ENCODE data around the gene ARRDC5. TPM values are rescaled to one million over a fixed set of nuclear protein-coding genes. Genes with fewer than 3 reads are reported as not detected.

Gene ARRDC5
- total and polyA plus RNA-seq, 11 donors, result 0.04 to 0.70 (median 0.43) TPM; not detected in 8

GRCh38 chr19:4937060-4937459, 34.4 kb upstream of the ARRDC5 start:
- ATAC-seq, result no peak
- Histone ChIP-seq H3K27me3 (no peaks in the 10 kb centered on the region), H3K36me3 (no peaks in the 10 kb centered on the region), H3K27ac (no peak overlapping the region), H3K4me3 (no peak overlapping the region), H3K9me3 (no peaks in the 10 kb centered on the region), H3K4me1 (no peaks in the 10 kb centered on the region)
- DNase-seq, result no peak
- intact Hi-C loops (cut with DNase I), result no loop called here
- TF ChIP-seq POLR2A (IDR thresholded peaks at IDR 0.05) (no peak), CTCF (IDR thresholded peaks at IDR 0.05) (no peak)
- WGBS, 4 donors, result 91 to 95% (median 93%) methylated on average over 7 of the region's 7 CpGs

GRCh38 chr19:4935444-4935843, 32.7 kb upstream of the ARRDC5 start:
- no peaks in the 10 kb centered on the region for H3K4me1 ChIP-seq
- 86 to 97% (median 95%) methylated on average over 7 to 8 of the region's 8 CpGs for WGBS, 4 donors

GRCh38 chr19:4933528-4933927, 30.8 kb upstream of the ARRDC5 start:
- H3K4me3 ChIP-seq, result no peak overlapping the region
- WGBS, 4 donors, result 88 to 97% (median 94%) methylated on average over 7 of the region's 7 CpGs
- no peaks in the 10 kb centered on the region for H3K4me1 ChIP-seq
- TF ChIP-seq POLR2A (IDR thresholded peaks at IDR 0.05) (no peak), CTCF (IDR thresholded peaks at IDR 0.05) (no peak)
- H3K9me3 ChIP-seq, result no peaks in the 10 kb centered on the region
- DNase-seq, result no peak
- no peak for ATAC-seq
- H3K36me3 ChIP-seq, result no peaks in the 10 kb centered on the region
- H3K27ac ChIP-seq, result no peak overlapping the region
- intact Hi-C loops (cut with DNase I), result no loop called here
- H3K27me3 ChIP-seq, result no peaks in the 10 kb centered on the region

More at GRCh38 chr19:4935444-4935843, 32.7 kb upstream of the ARRDC5 start:
- ATAC-seq, result no peak
- Histone ChIP-seq H3K27ac (no peak overlapping the region), H3K4me3 (no peak overlapping the region), H3K9me3 (no peaks in the 10 kb centered on the region), H3K27me3 (no peaks in the 10 kb centered on the region), H3K36me3 (no peaks in the 10 kb centered on the region)
- DNase-seq, result no peak
- intact Hi-C loops (cut with DNase I), result no loop called here
- TF ChIP-seq CTCF (IDR thresholded peaks at IDR 0.05), result no peak
- no peak for TF ChIP-seq POLR2A (IDR thresholded peaks at IDR 0.05)

GRCh38 chr19:4932711-4933110, 30.0 kb upstream of the ARRDC5 start:
- WGBS, 4 donors, result 97 to 98% (median 98%) methylated on average over 27 to 32 of the region's 32 CpGs

More at GRCh38 chr19:4932711-4933110, 30.0 kb upstream of the ARRDC5 start:
- H3K4me1 ChIP-seq, result no peaks in the 10 kb centered on the region
- intact Hi-C loops (cut with DNase I), result no loop called here
- no peaks in the 10 kb centered on the region for H3K36me3 ChIP-seq
- ATAC-seq (no peak), DNase-seq (no peak)
- no peaks in the 10 kb centered on the region for H3K27me3 ChIP-seq
- H3K9me3 ChIP-seq, result no peaks in the 10 kb centered on the region
- H3K27ac ChIP-seq, result no peak overlapping the region
- no peak for TF ChIP-seq CTCF (IDR thresholded peaks at IDR 0.05)
- TF ChIP-seq POLR2A (IDR thresholded peaks at IDR 0.05), result no peak
- H3K4me3 ChIP-seq, result no peak overlapping the region
